NCI-H774 (cell line): Measurements from ENCODE around the gene ELAVL1.
"Not testable (repeated sequence)": the region's sequence is repeated elsewhere in the genome, so short reads cannot be mapped to it uniquely, and the experiment has no call there.

Experiments
- DNase-seq: peaks from one replicate; lab custom pipeline; 2025; lab: John Stamatoyannopoulos, UW

Gene ELAVL1

GRCh38 chr19:7968796-7969554 is 36.5 kb downstream of the ELAVL1 start:
- DNase-seq: no peak

- DNase-seq: no peak
These were observed 37.2 kb downstream of the ELAVL1 start for GRCh38 chr19:7968008-7968795.

- no peak for DNase-seq
These were observed 39.3 kb downstream of the ELAVL1 start for GRCh38 chr19:7965921-7966665.

- no peak for DNase-seq
These were observed 40.1 kb downstream of the ELAVL1 start for GRCh38 chr19:7965259-7965841.

- DNase-seq: no peak
These were observed 41.9 kb downstream of the ELAVL1 start for GRCh38 chr19:7963566-7963965.

- DNase-seq: no peak
These were observed 42.7 kb downstream of the ELAVL1 start for GRCh38 chr19:7962644-7963268.

- no peak for DNase-seq
These were observed 43.4 kb downstream of the ELAVL1 start for GRCh38 chr19:7961920-7962626.

GRCh38 chr19:7961082-7961481 is 44.4 kb downstream of the ELAVL1 start:
- not testable (repeated sequence) for DNase-seq

GRCh38 chr19:7959211-7959610 is 46.2 kb downstream of the ELAVL1 start:
- no peak for DNase-seq

- DNase-seq: no peak
These were observed 49.7 kb downstream of the ELAVL1 start for GRCh38 chr19:7955696-7956095.

GRCh38 chr19:7953576-7953975 is 51.9 kb downstream of the ELAVL1 start:
- no peak for DNase-seq

GRCh38 chr19:7953060-7953459 is 52.4 kb downstream of the ELAVL1 start:
- no peak for DNase-seq

- no peak for DNase-seq
These were observed 57.5 kb downstream of the ELAVL1 start for GRCh38 chr19:7947939-7948338.

- DNase-seq: peak; percentile 75
These were observed 61.2 kb downstream of the ELAVL1 start for GRCh38 chr19:7944177-7944761.

- DNase-seq: peak; percentile 99
These were observed 61.8 kb downstream of the ELAVL1 start, which contains the start of gene TIMM44 for GRCh38 chr19:7943444-7944176. TSS of gene TIMM44 (minus strand) at chr19:7943666. CDS start at chr19:7943651, 15 bp downstream.

GRCh38 chr19:7942981-7943443 is 62.4 kb downstream of the ELAVL1 start:
- DNase-seq: no peak

GRCh38 chr19:7941895-7942596 is 63.4 kb downstream of the ELAVL1 start:
- no peak for DNase-seq

- DNase-seq: no peak
These were observed 64.6 kb downstream of the ELAVL1 start for GRCh38 chr19:7940841-7941240.

GRCh38 chr19:7934766-7935165 is 70.7 kb downstream of the ELAVL1 start:
- DNase-seq: no peak
